Right lobe of liver (tissue), 6 donors: ENCODE results near the gene DOCK1. TPM values are rescaled to one million over a fixed set of nuclear protein-coding genes. Genes with fewer than 3 reads are reported as not detected.

Experiments used
- ATAC-seq, 4 donors: fragments of 200-7000 bp; cut with Tn5 transposase; one replicate each; pipeline ENCODE4 v1.9.1; 2020; ENCODE audit warnings: mild to moderate bottlenecking in 4 of 4, moderate library complexity in 4 of 4
- DNase-seq, 3 donors: peaks; one replicate each; pipeline ENCODE4 v3.0.0-alpha.2; 2020
- H3K27ac ChIP-seq, 3 donors: fragments of 200-600 bp; one replicate each; pipeline ENCODE4 v1.8.0; 2022
- H3K27me3 ChIP-seq, 2 donors: fragments of 200-600 bp; one replicate each; pipeline ENCODE4 v1.8.0; 2022
- H3K36me3 ChIP-seq, 4 donors: fragments of 200-600 bp; sonication (generic) in 1 of 4; one replicate each; pipeline versions ENCODE4 v1.5.1 to v1.8.0; 2017 to 2022; ENCODE audit warnings: control low read depth in 1 of 4
- H3K4me1 ChIP-seq, 4 donors: fragments of 200-600 bp; sonication (generic) in 1 of 4; one replicate each; pipeline versions ENCODE4 v1.5.1 to v1.8.0; 2017 to 2022; ENCODE audit warnings: control low read depth in 1 of 4
- H3K4me3 ChIP-seq, 3 donors: fragments of 200-600 bp; one replicate each; pipeline ENCODE4 v1.8.0; 2022
- H3K9me3 ChIP-seq, 4 donors: fragments of 200-600 bp; sonication (generic) in 1 of 4; one replicate each; pipeline versions ENCODE4 v1.5.1 to v1.8.0; 2017 to 2022; ENCODE audit warnings: control low read depth in 1 of 4
- CTCF ChIP-seq, 4 donors: fragments of 200-600 bp in 3 of 4; fragments of 450-650 bp in 1 of 4; IDR thresholded peaks; one replicate each; pipeline versions ENCODE4 v1.5.1 to v1.8.0; 2016 to 2022; ENCODE audit warnings: antibody characterized with exemption in 4 of 4, mild to moderate bottlenecking in 2 of 4
- POLR2A ChIP-seq: fragments of 450-650 bp; IDR thresholded peaks from one replicate; pipeline ENCODE4 v1.6.1; 2017; ENCODE audit warnings: antibody characterized with exemption, mild to moderate bottlenecking
- WGBS: methylation state at CpG from one replicate; pipeline ENCODE4 v1.1.6; 2018; ENCODE audit warnings: low coverage, low lambda C conversion rate; ENCODE audit not compliant: insufficient coverage; ENCODE audit errors: missing lambda C conversion rate; 5-methylcytosine and 5-hydroxymethylcytosine counted together
- intact Hi-C, 2 donors: fragments of 100-400 bp; cut with DNase I; formaldehyde crosslinking; loops; one replicate each; pipeline versions ENCODE4 v1.11.2 to v1.14.1; 2022
- total RNA-seq, 6 experiments: library from RNA; depleted of rRNA in 2 of 6; stranded (reverse); fragments of >200 nt in 2 of 6; fragmentation: NEBNext Ultra II Directional in 3 of 6; extraction: Animal tissue kit (Norgen Biotek cat#: 25700) in 3 of 6; gene quantifications; one replicate each; pipeline versions ENCODE4 v1.1.0 to v1.2.4, GENCODE V29; 2016 to 2023
- donor health status: DM: no; HTN: yes; CAD: no.
- donor health status: DM: no; HTN: no; CAD: no.
- donor health status: DM: no; HTN: no; CAD: no.
- donor health status: DM: no; HTN: yes; CAD: no.
- donor health status: DM: no; HTN: yes; CAD: no.

DOCK1 gene
- total RNA-seq, 6 experiments from 2014 or later: 13.8 to 17.8 (median 14.6) TPM

- DNase-seq: no peak
- Histone ChIP-seq H3K4me3 (no peak overlapping the region), H3K27me3 (no peaks in the 10 kb centered on the region), H3K36me3 (no peaks in the 10 kb centered on the region), H3K9me3 (no peaks in the 10 kb centered on the region), H3K27ac (no peak overlapping the region), H3K4me1 (no peaks in the 10 kb centered on the region)
- ATAC-seq: no peak
- intact Hi-C loops: no loop called here
- WGBS: 90% methylated on average over 8 of the region's 8 CpGs
- TF ChIP-seq POLR2A (no peak), CTCF (IDR thresholded peaks at IDR 0.05) (no peak)
These were observed 548.5 kb downstream of the DOCK1 start for GRCh38 chr10:127453706-127454105.

- 72% methylated on average over 4 of the region's 9 CpGs for WGBS
- H3K27me3 ChIP-seq: no peaks in the 10 kb centered on the region
- no peak for ATAC-seq
- TF ChIP-seq CTCF (IDR thresholded peaks at IDR 0.05): no peak
- no peak for TF ChIP-seq POLR2A
- DNase-seq: no peak
- intact Hi-C loops: no loop called here
- H3K9me3 ChIP-seq: no peaks in the 10 kb centered on the region
- H3K4me1 ChIP-seq: no peaks in the 10 kb centered on the region
- H3K4me3 ChIP-seq: no peak overlapping the region
- no peaks in the 10 kb centered on the region for H3K36me3 ChIP-seq
- no peak overlapping the region for H3K27ac ChIP-seq
These were observed 550.9 kb downstream of the DOCK1 start for GRCh38 chr10:127456122-127456521.

- intact Hi-C loops: no loop called here
- WGBS: 87% methylated on average over 7 of the region's 11 CpGs
- H3K9me3 ChIP-seq: no peaks in the 10 kb centered on the region
- H3K27ac ChIP-seq: no peak overlapping the region
- ATAC-seq (no peak), DNase-seq (no peak)
- no peaks in the 10 kb centered on the region for H3K27me3 ChIP-seq
- H3K4me1 ChIP-seq: no peaks in the 10 kb centered on the region
- H3K4me3 ChIP-seq: no peak overlapping the region
- TF ChIP-seq POLR2A (no peak), CTCF (IDR thresholded peaks at IDR 0.05) (no peak)
- H3K36me3 ChIP-seq: no peaks in the 10 kb centered on the region
These were observed 553.0 kb downstream of the DOCK1 start for GRCh38 chr10:127458016-127458810.

GRCh38 chr10:127458829-127459228 lies 553.6 kb downstream of the DOCK1 start:
- intact Hi-C loops: no loop called here
- Histone ChIP-seq H3K36me3 (no peaks in the 10 kb centered on the region), H3K4me3 (no peak overlapping the region), H3K27me3 (no peaks in the 10 kb centered on the region), H3K4me1 (no peaks in the 10 kb centered on the region), H3K27ac (no peak overlapping the region), H3K9me3 (no peaks in the 10 kb centered on the region)
- ATAC-seq (no peak), DNase-seq (no peak)
- WGBS: no CpG with 5 or more reads among the region's 6 CpGs
- no peak for TF ChIP-seq POLR2A
- TF ChIP-seq CTCF (IDR thresholded peaks at IDR 0.05): no peak
